HG03103 (cell line): ENCODE measurements around the gene SMARCA2.
"Not testable (repeated sequence)": the region's sequence is repeated elsewhere in the genome, so short reads cannot be mapped to it uniquely, and the experiment has no call there.

Experiments used
- ATAC-seq: cut with Tn5 transposase; IDR thresholded peaks from one replicate; pipeline ENCODE4 v1.9.1; 2021; ENCODE audit warnings: low read depth; ENCODE audit not compliant: unreplicated experiment

SMARCA2 gene

DNA sequence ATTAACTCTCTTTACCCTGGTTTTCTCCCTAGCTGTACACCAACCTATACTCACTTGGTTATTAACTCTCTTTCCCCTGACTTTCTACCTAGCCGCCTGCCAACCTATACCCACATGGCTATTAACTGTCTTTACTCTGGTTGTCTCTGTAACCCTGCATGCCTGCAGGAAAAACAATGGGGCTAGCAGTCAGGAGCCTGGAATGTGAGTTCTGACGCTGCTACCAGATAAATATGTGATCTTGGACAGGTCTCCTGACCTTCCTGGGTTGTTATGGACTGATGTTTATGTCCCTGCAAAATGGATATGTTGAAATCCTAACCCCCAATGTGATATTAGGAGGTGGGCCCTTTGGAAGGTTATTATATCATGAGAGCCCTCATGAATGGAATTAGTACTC lies 119.2 kb downstream of the SMARCA2 start:
- no peak for ATAC-seq

DNA sequence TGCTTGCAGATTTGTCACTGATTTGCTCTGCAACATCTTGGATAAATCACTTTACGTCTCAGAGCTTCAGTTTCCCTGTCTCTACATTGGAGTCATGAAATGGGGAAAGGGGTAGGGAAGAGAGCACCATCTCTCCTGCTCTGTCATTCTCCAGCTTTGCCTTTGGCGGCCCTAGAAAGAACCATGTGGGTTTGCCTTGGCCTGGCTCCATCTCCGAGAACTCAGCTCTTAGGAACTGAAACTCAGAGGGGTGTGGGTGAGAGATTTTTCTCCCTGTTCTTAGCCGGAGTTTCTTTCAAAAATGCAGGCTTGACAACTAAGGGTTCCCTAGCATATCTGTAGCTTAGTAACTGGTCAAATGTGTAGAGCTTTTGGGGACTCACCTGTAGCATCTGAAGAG lies 123.5 kb downstream of the SMARCA2 start:
- ATAC-seq = no peak

DNA sequence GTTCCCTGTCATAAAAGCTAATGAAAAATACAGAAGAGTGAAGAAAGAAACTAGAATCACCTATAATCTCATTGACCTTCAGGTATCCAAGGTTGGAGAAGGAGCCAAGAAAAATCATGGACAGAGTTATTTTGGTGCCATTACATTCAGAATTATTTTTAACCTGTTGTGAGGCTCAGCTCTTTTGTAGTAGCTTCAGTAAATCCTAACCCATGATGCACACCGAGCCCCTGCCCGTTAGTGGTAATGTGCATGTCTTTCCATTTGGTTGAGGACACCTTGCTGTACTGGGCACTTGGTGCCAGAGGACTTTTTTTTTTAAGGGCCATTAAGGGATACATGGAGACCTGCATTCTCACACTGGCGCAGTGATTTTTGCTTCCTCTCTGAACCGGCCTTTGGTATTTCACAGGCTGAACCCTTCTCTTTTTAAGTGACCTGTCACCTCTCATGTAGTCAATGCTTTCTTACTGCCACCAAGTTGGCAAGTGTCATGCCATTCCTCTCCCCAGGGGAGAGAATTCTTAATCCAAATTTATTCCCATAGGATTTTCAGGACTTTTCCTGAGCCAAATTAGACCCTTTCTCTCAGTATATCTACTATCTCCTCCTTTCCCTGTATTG lies 125.6 kb downstream of the SMARCA2 start:
- ATAC-seq = no peak

DNA sequence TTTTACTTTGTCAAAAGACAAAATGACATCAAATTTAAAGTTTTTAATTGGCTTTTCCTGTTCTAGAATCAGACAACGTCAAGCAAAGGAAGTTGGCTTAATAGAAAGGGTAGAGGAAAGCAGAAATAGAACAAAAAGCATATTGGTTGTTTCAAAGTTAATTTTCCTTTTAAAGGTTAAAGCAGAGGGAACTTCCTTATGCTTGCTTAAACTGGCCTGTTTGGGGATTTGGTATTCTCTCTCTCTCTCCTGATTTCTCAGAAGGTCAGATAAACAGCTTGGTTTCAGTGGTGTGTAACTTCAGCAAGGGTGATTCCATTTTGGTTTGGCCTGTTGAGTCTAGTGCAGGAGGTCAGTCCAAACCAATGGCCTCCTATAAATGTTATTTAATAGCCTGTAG lies 127.1 kb downstream of the SMARCA2 start:
- no peak for ATAC-seq

DNA sequence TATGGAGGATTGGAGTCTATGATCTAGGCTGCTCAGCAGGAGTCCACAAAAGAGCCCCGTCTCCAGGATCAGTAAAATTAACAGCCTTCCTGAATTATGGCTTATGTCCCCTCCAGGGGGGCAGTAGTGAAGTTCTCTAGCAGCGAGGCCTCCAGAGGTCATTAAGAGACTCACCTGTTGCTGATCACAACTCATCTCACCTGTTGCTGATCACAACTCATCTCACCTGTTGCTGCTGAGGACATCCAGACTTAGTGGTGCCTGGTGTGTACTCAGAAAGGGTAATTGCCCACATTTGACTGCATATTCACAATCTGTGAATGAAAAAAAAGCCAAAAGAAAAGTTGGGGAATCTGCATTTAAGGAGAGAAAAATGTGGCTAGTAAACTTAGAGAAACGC lies 129.5 kb downstream of the SMARCA2 start:
- ATAC-seq = no peak

DNA sequence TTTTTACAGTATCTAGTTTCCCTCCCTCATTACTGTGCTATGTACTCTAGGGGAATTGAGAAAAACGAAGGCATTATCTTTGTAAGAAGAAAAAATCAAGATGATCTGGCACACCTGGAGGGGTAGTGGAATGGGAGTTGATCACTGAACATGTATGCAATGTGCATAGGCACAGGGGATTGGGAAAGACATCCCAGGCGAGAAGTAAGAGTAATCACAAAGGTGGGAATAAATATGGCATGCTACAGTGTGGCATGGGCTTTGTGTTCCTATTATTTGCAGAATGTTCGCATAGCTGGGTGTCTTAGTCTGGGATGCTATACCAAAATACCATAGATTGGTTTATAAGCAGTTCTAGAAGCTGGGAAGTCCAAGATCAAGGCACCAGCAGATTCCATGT lies 130.6 kb downstream of the SMARCA2 start:
- no peak for ATAC-seq

DNA sequence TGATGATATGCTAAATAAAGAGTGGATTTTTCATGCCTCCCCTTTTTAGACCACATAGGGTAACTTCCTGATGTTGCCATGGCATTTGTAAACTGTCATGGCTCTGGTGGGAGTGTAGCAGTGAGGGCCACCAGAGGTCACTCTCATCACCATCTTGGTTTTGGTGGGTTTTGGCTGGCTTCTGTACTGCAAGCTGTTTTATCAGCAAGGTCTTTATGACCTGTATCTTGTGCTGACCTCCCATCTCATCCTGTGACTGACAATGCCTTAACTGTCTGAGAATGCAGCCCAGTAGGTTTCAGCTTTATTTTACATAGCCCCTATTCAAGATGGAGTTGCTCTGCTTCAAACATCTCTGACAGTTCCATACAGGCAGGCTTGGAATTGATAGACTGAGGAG lies 131.6 kb downstream of the SMARCA2 start:
- not testable (repeated sequence) for ATAC-seq

DNA sequence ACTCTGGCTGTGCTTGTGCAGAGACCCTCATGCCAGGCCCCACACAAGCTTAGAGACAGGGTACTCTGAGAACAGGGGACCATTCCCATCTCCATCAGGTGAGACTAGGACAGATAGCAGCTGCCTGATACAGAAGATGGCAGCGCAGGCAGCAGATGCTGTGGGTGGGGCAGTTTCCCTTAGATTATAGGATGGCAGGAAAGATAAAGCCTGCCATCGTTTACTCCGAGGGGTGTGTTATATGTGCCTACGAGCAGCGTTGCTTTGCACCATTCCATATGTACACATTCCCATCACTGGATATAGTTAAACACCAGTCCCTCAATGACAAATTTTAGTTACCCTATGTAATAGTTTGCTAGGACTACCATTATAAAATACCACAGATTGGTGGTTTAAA lies 135.2 kb downstream of the SMARCA2 start:
- ATAC-seq = no peak

DNA sequence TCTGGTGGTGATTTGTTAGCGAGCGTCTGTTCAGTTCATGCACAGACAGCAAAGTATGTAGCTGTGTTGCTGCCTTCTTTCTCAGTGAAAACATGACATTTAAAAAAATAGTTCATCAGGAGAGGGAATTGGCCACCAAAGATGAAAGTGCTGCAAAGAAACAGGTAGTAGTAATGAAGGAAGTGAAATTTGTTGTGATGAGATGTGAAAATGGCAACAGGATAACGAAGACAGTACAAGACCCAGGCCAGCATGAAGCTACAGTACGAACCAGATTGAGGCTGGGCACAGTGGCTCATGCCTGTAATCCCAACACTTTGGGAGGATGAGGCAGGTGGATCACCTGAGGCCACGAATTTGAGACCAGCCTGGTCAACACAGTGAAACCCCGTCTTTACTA lies 136.0 kb downstream of the SMARCA2 start:
- no peak for ATAC-seq

DNA sequence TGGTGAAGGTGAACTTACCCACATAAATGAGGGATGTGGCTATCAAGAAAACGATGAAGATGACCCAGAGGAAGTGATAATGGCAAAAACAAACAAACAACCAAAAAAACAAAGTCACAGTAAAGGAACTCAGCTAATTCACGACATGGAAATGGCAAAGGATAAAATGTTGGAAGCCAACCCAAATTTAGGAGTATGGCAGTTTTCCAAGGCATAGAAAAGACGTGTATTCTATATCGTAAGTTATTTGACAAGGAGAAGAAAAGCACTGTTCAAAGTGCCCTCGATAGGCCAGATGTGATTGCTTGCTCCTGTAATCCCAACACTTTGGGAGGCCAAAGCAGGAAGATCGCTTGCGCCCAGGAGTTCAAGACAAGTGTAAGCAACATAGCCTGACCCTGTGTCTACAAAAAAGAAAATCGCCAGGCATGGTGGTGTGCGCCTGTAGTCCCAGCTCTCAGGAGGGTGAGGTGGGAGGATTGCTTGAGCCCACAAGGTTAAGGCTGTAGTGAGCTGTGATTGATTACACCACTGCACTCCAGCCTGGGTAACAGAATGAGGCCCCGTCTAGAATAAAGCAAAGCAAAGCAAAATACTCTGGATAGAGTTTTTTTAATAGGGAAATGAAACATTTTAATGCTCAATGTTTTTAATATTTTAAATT lies 138.0 kb downstream of the SMARCA2 start:
- no peak for ATAC-seq

DNA sequence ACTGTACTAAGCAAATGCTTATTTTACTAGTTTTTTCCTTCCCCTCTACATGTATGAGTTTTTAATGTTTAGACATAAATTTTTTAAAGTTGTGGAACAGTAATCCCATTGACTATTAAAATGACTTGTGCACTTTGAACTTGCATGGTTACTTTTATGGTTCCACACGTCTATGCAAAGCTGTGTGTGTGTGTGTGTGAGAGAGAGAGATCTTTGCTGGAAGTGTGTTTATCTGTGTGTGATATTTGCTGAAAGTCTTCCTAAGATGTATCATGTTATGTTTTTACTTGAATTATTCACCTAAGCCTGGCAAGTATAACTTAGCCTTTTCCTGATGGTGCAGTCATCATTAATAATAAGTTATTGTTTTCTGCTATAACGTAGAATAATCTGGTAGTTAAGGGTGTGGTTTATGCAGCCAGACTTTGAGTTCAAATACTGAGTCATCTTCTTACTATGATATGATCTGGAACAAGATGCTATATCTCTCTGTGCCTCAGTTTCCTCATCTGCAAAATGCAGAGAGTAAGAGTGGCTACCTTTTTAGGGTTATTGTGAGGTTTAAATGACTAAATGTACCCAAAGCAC lies 138.6 kb downstream of the SMARCA2 start:
- no peak for ATAC-seq

DNA sequence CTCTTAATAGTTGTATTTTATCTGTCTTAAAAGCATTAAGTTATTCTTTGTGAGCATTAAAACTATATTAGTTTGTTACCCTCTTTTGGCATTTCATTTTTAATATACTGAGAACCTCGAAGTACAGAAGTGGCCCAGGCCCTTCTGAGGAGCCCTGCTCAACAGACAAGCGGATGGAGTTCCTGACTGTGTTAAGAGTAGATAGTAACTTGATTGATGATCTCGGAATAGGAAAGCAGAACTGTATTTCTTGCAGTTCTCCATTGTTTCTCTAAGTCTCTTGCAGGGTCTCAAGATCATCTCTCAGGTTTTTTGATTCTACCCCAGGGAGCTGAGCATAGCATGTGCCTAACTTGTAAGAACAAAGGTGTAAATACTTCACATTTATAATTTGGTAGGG lies 139.6 kb downstream of the SMARCA2 start:
- no peak for ATAC-seq

DNA sequence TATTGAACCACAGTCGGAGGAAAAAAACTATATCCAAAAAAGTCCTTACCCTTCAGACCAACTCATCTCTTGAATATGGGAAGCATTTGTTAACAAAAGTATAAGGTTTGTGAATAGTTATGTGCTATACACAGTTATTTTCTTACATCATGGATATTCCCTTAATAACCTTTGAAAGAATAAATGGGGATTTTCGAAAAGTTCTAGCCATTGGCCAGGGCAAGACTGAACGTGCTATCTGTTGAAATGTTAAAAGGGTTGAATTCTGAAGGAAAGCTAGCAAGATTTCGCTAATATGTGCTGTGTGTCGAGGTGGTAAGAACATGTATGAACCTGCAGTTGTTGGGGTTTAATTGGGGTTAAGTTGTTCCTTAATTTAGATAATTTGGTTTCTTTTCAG lies 140.8 kb downstream of the SMARCA2 start:
- ATAC-seq = no peak

DNA sequence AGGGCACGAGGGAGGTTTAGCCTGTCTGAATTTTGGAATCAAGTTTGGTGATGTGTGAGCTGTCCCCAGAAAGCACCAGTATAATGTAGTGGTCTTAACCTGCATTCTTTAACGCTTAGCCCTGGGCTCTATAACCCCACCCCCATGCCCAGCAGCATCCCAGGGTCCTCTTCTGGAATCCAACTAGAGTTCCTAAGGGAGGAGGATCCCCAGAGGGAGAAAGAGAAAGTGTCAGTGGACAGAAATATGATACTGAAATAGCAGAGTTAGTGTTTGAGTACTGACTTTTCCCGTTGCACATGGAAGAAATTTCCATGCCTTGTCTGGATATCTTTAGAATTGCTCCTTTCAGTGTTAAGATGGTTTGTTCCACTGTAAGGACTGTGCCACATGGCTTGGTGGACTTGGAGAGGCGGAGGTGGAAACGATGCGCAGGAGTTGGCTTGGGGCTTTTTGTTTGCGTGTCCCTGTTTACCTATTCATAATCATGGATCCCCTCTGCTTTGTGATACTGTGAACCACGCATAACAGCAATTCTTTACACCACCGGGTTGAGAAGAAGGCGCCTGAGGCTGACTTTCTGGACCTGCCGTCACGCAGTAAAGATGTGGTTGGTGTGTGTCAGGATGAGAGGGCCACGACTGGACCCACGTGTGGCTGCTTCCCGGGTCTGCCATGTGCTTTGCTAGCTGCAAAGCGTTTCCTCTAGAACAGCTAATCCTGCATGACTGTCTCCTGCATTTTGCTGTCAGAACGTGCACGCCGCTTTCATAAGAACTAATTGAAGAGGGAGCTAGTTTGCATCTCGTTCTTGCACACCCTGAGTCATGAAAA lies 142.3 kb downstream of the SMARCA2 start:
- ATAC-seq = peak; percentile 36

DNA sequence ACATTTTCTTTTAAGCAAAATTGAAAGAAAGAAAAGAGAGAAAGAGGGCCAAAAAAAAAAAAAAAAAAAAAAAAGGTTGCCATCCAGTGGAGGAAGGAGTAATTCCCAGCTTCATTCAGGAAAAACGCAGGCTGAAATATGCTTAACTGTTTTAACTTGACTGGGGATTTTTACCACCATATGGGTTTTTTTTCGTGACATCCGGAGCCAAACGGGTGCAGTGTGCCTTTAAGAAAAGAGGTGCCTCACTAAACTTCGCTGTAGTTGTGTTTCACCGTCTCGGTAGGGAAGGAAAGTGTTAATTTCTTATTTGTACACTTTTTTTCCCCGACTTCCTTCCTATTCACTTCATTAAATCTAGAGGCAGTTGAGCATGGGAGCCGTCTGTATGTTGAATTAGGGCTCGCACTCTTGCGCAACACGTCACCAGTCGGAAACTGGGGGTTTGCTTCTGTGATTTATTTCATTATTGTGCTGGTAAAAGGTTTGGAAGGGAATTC lies 143.0 kb downstream of the SMARCA2 start:
- peak; percentile 43 for ATAC-seq

DNA sequence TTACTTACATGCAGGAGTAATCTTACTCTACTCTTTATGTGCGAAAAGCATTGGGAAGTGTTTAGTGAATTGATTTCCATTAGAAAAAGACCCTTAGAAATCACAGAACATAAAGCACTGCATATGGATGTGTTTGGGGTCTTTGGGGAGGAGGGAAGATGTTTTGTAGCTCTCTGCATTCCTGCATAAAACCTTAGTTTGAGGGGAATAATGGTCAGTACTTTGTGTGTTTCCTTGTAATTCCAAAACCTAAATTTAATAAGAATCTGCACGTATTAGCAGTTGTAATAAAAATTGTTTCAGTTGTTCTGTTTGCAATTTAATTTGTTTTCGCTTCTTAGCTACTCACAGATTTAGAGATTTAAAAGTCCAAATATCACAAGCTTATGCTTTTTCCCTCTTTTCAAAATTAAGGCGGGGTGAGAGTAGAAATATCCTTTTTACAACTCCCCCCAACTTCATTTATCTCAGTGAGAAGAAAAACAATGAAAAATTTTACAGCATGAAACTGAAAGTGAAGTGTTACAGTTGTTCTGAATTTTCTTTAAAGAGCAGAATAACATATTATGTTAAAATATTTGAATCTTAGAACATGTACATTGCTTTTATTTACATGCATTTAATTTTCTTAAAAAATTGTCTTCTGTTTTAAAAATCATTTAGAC lies 143.8 kb downstream of the SMARCA2 start:
- ATAC-seq = no peak

DNA sequence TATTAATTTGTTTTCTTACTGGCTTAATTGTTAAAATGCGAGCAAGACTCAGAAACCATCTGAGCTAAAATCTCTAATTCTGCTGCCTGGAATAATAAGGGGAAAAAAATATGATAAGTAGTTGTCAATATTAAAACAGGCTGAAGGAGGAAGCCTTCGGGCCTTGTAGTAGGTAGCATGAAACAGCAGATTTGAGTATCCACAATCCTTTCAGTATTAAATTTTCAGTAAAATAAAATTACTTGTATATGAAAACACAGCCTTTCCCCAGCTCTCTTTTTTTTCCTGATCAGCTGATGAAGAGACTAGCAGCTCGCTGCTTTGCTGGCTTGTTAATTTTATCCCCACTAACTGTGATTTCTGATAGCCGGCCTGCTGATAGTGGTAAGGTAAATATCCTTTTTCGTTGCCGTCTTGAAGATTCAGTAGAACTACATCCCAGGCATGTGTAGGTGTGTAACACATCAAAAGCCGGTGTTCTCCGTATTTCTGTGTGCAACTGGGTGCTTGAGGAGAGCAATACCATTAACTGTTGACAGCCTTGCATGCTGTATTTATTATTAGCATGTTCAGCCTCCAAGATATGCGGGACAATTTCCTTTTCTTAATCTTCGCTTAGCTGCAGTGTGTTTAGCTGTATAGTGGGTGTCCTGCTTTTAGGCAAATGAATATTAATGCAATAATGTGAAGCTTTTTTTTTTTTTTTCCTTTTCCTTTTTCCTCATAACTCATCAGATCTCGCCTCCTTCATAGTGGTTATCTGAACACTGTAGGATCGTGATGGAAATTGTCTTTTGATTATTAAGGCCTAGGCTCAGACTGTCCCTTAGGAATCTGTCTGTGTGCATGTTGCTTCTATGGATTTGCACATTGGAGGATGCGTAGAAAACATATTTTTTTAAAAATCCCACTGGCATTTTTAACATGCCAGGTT lies 144.6 kb downstream of the SMARCA2 start:
- no peak for ATAC-seq

DNA sequence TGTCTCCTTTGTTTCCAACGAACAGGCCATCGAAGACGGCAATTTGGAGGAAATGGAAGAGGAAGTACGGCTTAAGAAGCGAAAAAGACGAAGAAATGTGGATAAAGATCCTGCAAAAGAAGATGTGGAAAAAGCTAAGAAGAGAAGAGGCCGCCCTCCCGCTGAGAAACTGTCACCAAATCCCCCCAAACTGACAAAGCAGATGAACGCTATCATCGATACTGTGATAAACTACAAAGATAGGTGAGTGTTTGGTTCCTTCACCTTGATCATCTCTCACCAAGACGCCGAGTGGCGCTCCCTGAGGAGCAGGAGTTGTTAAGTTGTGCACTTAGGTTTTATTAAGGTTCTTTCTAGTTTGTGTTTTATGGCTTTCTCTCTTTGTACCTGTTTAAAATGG lies 146.5 kb downstream of the SMARCA2 start:
- no peak for ATAC-seq

DNA sequence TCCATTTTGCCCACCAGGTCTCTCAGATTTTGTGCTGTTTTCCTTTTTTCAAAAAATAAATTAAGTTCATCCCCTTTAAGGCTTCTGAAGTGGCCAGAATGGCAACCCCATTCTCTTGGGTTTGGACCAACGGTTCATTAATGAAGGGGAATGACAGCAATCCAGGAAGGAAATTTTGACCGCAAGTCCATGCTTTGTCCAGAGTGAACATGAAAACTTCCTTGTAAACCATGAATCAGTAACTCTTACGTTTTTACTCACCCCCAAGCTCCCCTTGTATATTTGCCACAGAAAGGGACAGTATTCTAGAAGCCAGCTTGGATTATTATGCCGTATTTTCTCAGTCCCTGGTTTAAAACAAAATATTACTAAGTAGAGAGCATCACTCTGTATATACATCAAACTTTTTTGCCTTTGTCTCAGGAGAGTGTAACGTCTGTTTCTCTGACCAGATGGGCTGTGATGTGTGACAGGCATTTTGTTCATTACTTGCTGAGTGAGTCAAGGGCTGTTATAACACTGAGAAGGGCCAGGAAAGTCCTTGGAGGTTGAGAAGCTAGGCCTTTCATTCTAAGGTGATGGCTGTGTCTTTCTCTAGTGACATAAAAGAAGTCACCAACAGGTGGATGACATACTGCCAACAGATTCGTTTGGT lies 148.2 kb downstream of the SMARCA2 start:
- ATAC-seq = no peak
